Endothelial cell of umbilical vein (primary cell): ENCODE results near the gene SERPINB3. TPM values are rescaled to one million over a fixed set of nuclear protein-coding genes. Genes with fewer than 3 reads are reported as not detected.

Source experiments
- BruUV-seq: library from RNA; stranded (reverse); fragments of 400-500 nt; replicated peaks from 2 replicates; lab custom pipeline; 2021; lab: Mats Ljungman, UMichigan
- CTCF ChIA-PET: fragments of 300-600, 350-600 bp; sonication (Branson Sonifier 250); formaldehyde crosslinking; loops from one replicate; lab custom pipeline; 2021; ENCODE audit warnings: antibody characterized with exemption, inconsistent platforms; lab: Charles Lee
- POLR2A ChIA-PET: fragments of 300-600, 350-600 bp; sonication (Branson Sonifier 250); formaldehyde crosslinking; loops from one replicate; lab custom pipeline; 2021; ENCODE audit warnings: antibody characterized with exemption, inconsistent platforms; lab: Charles Lee
- DNase-seq: peaks from one replicate; pipeline ENCODE4 v3.0.0-alpha.2; 2011; ENCODE audit warnings: low read depth, low spot score
- FAIRE-seq: peaks from 2 replicates; lab custom pipeline; 2011; peaks lifted over from hg19 to GRCh38; lab: Jason Lieb, UNC
- H2AFZ ChIP-seq: 2 replicates; pipeline ENCODE4 v1.6.0; 2012; ENCODE audit warnings: low read depth, low read length, control low read depth, inconsistent platforms
- H3K27ac ChIP-seq: 2 replicates; pipeline ENCODE4 v1.5.1; 2011; ENCODE audit warnings: low read depth, mild to moderate bottlenecking, control low read depth, low read length, moderate library complexity; ENCODE audit not compliant: insufficient read depth
- H3K27me3 ChIP-seq, 2 experiments: 2 replicates each; pipeline versions ENCODE4 v1.6.0 to v1.6.1; 2011; ENCODE audit warnings: low read length in 2 of 2, mixed read lengths in 1 of 2; ENCODE audit not compliant: control insufficient read depth in 2 of 2, insufficient read depth in 2 of 2
- H3K36me3 ChIP-seq, 2 experiments: 2 replicates in 1 of 2; 3 replicates in 1 of 2; pipeline ENCODE4 v1.5.1; 2011; ENCODE audit warnings: low read length in 2 of 2, mild to moderate bottlenecking in 1 of 2, moderate library complexity in 1 of 2; ENCODE audit not compliant: control insufficient read depth in 2 of 2, insufficient read depth in 2 of 2; ENCODE audit errors: extremely low read depth in 1 of 2
- H3K4me1 ChIP-seq: 3 replicates; pipeline ENCODE4 v1.5.1; 2011; ENCODE audit warnings: mild to moderate bottlenecking, low read length; ENCODE audit not compliant: control insufficient read depth, insufficient read depth; ENCODE audit errors: extremely low read depth
- H3K4me2 ChIP-seq: 2 replicates; pipeline ENCODE4 v1.6.1; 2011; ENCODE audit warnings: low read length, control low read depth, mixed read lengths; ENCODE audit not compliant: insufficient read depth
- H3K4me3 ChIP-seq, 3 experiments: fragments of 200-600 bp in 1 of 3; sonication (generic), shearing (Covaris generic) in 1 of 3; replicated peaks in 1 of 3; 2 replicates each; pipeline ENCODE4 v1.5.1; 2011 to 2016; ENCODE audit warnings: control low read depth in 3 of 3, low read length in 3 of 3, mild to moderate bottlenecking in 2 of 3, inconsistent platforms in 1 of 3, low read depth in 1 of 3, moderate library complexity in 1 of 3; ENCODE audit not compliant: insufficient read depth in 1 of 3
- H3K79me2 ChIP-seq: 2 replicates; pipeline ENCODE4 v1.6.0; 2012; ENCODE audit warnings: low read length, inconsistent platforms; ENCODE audit not compliant: control insufficient read depth, insufficient read depth
- H3K9ac ChIP-seq: replicated peaks from 2 replicates; pipeline ENCODE3; 2011; ENCODE audit warnings: low read length, control low read depth; ENCODE audit not compliant: insufficient read depth; ENCODE audit errors: extremely low read depth
- H3K9me1 ChIP-seq: replicated peaks from 3 replicates; pipeline ENCODE4 v1.6.0; 2011; ENCODE audit warnings: mild to moderate bottlenecking, low read length; ENCODE audit not compliant: control insufficient read depth, insufficient read depth; ENCODE audit errors: extremely low read depth
- H3K9me3 ChIP-seq: replicated peaks from 2 replicates; pipeline ENCODE4 v1.5.1; 2012; ENCODE audit warnings: low read length, inconsistent platforms; ENCODE audit not compliant: control insufficient read depth, insufficient read depth
- H4K20me1 ChIP-seq: replicated peaks from 2 replicates; pipeline ENCODE3; 2011; ENCODE audit warnings: mild to moderate bottlenecking, low read length; ENCODE audit not compliant: control insufficient read depth, insufficient read depth; ENCODE audit errors: extremely low read depth
- CTCF ChIP-seq, 2 donors: IDR thresholded peaks; 1 replicate in 1 of 2; 2 replicates in 1 of 2; pipeline ENCODE4 v1.5.1; 2011; ENCODE audit warnings: low read length in 2 of 2, mild to moderate bottlenecking in 2 of 2, moderate library complexity in 2 of 2, control low read depth in 1 of 2, inconsistent platforms in 1 of 2, low read depth in 1 of 2; ENCODE audit not compliant: insufficient read depth in 1 of 2; ENCODE audit errors: extremely low read depth in 1 of 2
- EZH2 ChIP-seq: IDR thresholded peaks from 2 replicates; pipeline ENCODE4 v1.6.1; 2012; ENCODE audit warnings: borderline replicate concordance, low read depth, mild to moderate bottlenecking, moderate library complexity, low read length, inconsistent platforms; ENCODE audit not compliant: severe bottlenecking
- FOS ChIP-seq: IDR thresholded peaks from 2 replicates; pipeline ENCODE4 v1.6.1; 2011; ENCODE audit warnings: mild to moderate bottlenecking, low read length, moderate library complexity, borderline replicate concordance; ENCODE audit not compliant: insufficient read depth
- GATA2 ChIP-seq: IDR thresholded peaks from 2 replicates; pipeline ENCODE4 v1.7.0; 2011; ENCODE audit warnings: low read depth, mild to moderate bottlenecking, moderate library complexity, mixed read lengths, low read length; ENCODE audit not compliant: insufficient read length, insufficient read depth
- JUN ChIP-seq: IDR thresholded peaks from 2 replicates; pipeline ENCODE4 v1.6.1; 2011; ENCODE audit warnings: borderline replicate concordance, low read depth; ENCODE audit not compliant: insufficient read length, insufficient read depth
- MAX ChIP-seq: IDR thresholded peaks from 2 replicates; pipeline ENCODE4 v1.6.1; 2011; ENCODE audit not compliant: insufficient read depth, insufficient read length
- MYC ChIP-seq: IDR thresholded peaks from one replicate; pipeline ENCODE4 v1.6.1; 2011; ENCODE audit warnings: mild to moderate bottlenecking, low read depth, low read length
- POLR2A ChIP-seq: IDR thresholded peaks from 2 replicates; pipeline ENCODE4 v1.6.1; 2012; ENCODE audit warnings: low read depth, mild to moderate bottlenecking, control low read depth, low read length
- POLR2AphosphoS5 ChIP-seq: IDR thresholded peaks from 2 replicates; pipeline ENCODE4 v1.6.1; 2012; ENCODE audit warnings: low read depth, mild to moderate bottlenecking, control low read depth, low read length, moderate library complexity; ENCODE audit not compliant: insufficient read depth
- dilution Hi-C: fragments of 300-500 bp; cut with MboI; formaldehyde crosslinking; loops from one replicate; pipeline ENCODE4 v1.15.0; 2019; ENCODE audit warnings: low sequenced_read_pairs; ENCODE audit not compliant: extremely low pct_ligation_motif_present
- intact Hi-C: fragments of 100-400 bp; cut with micrococcal nuclease; formaldehyde crosslinking; loops from one replicate; pipeline ENCODE4 v1.10.0; 2022
- polyA plus RNA-seq, 4 experiments: library from polyadenylated mRNA; depleted of rRNA in 3 of 4; stranded (reverse) in 3 of 4; unstranded in 1 of 4; fragments of >200 nt; gene quantifications; 2 replicates each; pipeline versions ENCODE4 v1.2.1 to v1.2.3, GENCODE V29; 2011 to 2012; ENCODE audit warnings: missing spikeins in 1 of 4
- total RNA-seq: library from RNA; stranded (reverse); gene quantifications from 2 replicates; pipeline ENCODE4 v1.2.3, GENCODE V29; 2021

SERPINB3 gene
- total and polyA plus RNA-seq, 2 donors (not counting 3 experiments of a cell fraction or from before 2014, with no cell fraction given): not detected

GRCh38 chr18:63686871-63687270 is 25.2 kb upstream of the SERPINB3 start:
- Histone ChIP-seq H3K9ac (no peak overlapping the region), H3K27ac (no peak overlapping the region), H4K20me1 (no peaks in the 10 kb centered on the region), H3K9me1 (no peaks in the 10 kb centered on the region), H3K79me2 (no peaks in the 10 kb centered on the region), H3K36me3 (no peaks in the 10 kb centered on the region), H3K9me3 (no peaks in the 10 kb centered on the region), H2AFZ (no peak overlapping the region), H3K4me1 (no peaks in the 10 kb centered on the region), H3K4me2 (no peak overlapping the region), H3K4me3 (no peak overlapping the region), H3K27me3 (no peaks in the 10 kb centered on the region)
- no TSS peak for BruUV-seq
- ChIA-PET POLR2A (no interaction called here), CTCF (no interaction called here)
- TF ChIP-seq POLR2AphosphoS5 (no peak), FOS (no peak), EZH2 (no peak), JUN (no peak), MAX (no peak), MYC (no peak), GATA2 (no peak)
- no peak for FAIRE-seq
- intact Hi-C loops: no loop called here
- no peak for DNase-seq
- dilution Hi-C loops: no loop called here

- H3K27ac ChIP-seq: no peak overlapping the region
- H4K20me1 ChIP-seq: no peaks in the 10 kb centered on the region
- no peak for TF ChIP-seq FOS
- no peak for TF ChIP-seq JUN
- no peak for TF ChIP-seq MAX
- TF ChIP-seq EZH2: no peak
- TF ChIP-seq CTCF (IDR thresholded peaks at IDR 0.05; ENCODE audit: extremely low read depth in 1 of 2, insufficient read depth in 1 of 2, low read depth in 1 of 2, low read length in 2 of 2): no peak
- no peak for TF ChIP-seq POLR2AphosphoS5
- no peak for TF ChIP-seq POLR2A
- H3K4me2 ChIP-seq: no peak overlapping the region
- no peaks in the 10 kb centered on the region for H3K9me1 ChIP-seq
- no TSS peak for BruUV-seq
- CTCF ChIA-PET: no interaction called here
- FAIRE-seq: no peak
- no peak for DNase-seq
- no peaks in the 10 kb centered on the region for H3K9me3 ChIP-seq
- H2AFZ ChIP-seq: no peak overlapping the region
- no peak overlapping the region for H3K9ac ChIP-seq
- intact Hi-C loops (no loop called here), dilution Hi-C loops (no loop called here)
- no peaks in the 10 kb centered on the region for H3K27me3 ChIP-seq
- no peaks in the 10 kb centered on the region for H3K4me1 ChIP-seq
- no peaks in the 10 kb centered on the region for H3K36me3 ChIP-seq
- no peaks in the 10 kb centered on the region for H3K79me2 ChIP-seq
- POLR2A ChIA-PET: no interaction called here
- no peak overlapping the region for H3K4me3 ChIP-seq
Measured at GRCh38 chr18:63684718-63685117, 23.0 kb upstream of the SERPINB3 start.
